Neuronal stem cell (in vitro differentiated cells): ENCODE measurements around the gene IPO9.

Experiments
- DNase-seq: peaks from one replicate; pipeline ENCODE4 v3.0.0-alpha.2; 2013; ENCODE audit warnings: low spot score
- H2AFZ ChIP-seq: one replicate; pipeline ENCODE4 v1.6.1; 2013; ENCODE audit warnings: mild to moderate bottlenecking, low read length, inconsistent platforms
- H2AK5ac ChIP-seq: 2 replicates; pipeline ENCODE4 v1.6.1; 2013; ENCODE audit warnings: low read depth, mild to moderate bottlenecking, inconsistent platforms, low read length, moderate library complexity, mixed read lengths
- H2BK120ac ChIP-seq: 2 replicates; pipeline ENCODE4 v1.6.1; 2013; ENCODE audit warnings: low read depth, mild to moderate bottlenecking, inconsistent platforms, low read length, moderate library complexity, mixed read lengths
- H2BK12ac ChIP-seq: one replicate; pipeline ENCODE4 v1.6.1; 2013; ENCODE audit warnings: low read length, inconsistent platforms
- H2BK15ac ChIP-seq: 2 replicates; pipeline ENCODE4 v1.6.1; 2013; ENCODE audit warnings: mild to moderate bottlenecking, low read length, inconsistent platforms, mixed read lengths
- H2BK5ac ChIP-seq: one replicate; pipeline ENCODE4 v1.6.1; 2013; ENCODE audit warnings: inconsistent platforms, mild to moderate bottlenecking, low read length, moderate library complexity
- H3K14ac ChIP-seq: one replicate; pipeline ENCODE4 v1.6.1; 2013; ENCODE audit warnings: low read length, inconsistent platforms
- H3K18ac ChIP-seq: 2 replicates; pipeline ENCODE4 v1.6.1; 2013; ENCODE audit warnings: low read length, inconsistent platforms
- H3K23ac ChIP-seq: 2 replicates; pipeline ENCODE4 v1.6.1; 2013; ENCODE audit warnings: low read depth, mild to moderate bottlenecking, mixed read lengths, low read length, inconsistent platforms; ENCODE audit not compliant: poor library complexity
- H3K27ac ChIP-seq: replicated peaks from 3 replicates; pipeline ENCODE4 v1.5.1; 2013; ENCODE audit warnings: low read length, inconsistent platforms
- H3K27me3 ChIP-seq, 3 experiments: 2 replicates each; pipeline ENCODE4 v1.6.1; 2013; ENCODE audit warnings: low read length in 3 of 3, mild to moderate bottlenecking in 2 of 3, inconsistent platforms in 1 of 3, low read depth in 1 of 3, mixed read lengths in 1 of 3, moderate library complexity in 1 of 3; ENCODE audit not compliant: control insufficient read depth in 3 of 3, insufficient read depth in 3 of 3
- H3K36me3 ChIP-seq, 2 donors: replicated peaks in 1 of 2; 2 replicates each; pipeline ENCODE4 v1.6.1; 2013; ENCODE audit warnings: low read length in 2 of 2; ENCODE audit not compliant: control insufficient read depth in 2 of 2, insufficient read depth in 2 of 2
- H3K4ac ChIP-seq: 2 replicates; pipeline ENCODE4 v1.6.1; 2013; ENCODE audit warnings: inconsistent platforms, mild to moderate bottlenecking, low read length, moderate library complexity
- H3K4me1 ChIP-seq, 2 donors: 1 replicate in 1 of 2; 2 replicates in 1 of 2; pipeline ENCODE4 v1.6.1; 2013; ENCODE audit warnings: low read length in 2 of 2, low read depth in 1 of 2; ENCODE audit not compliant: control insufficient read depth in 2 of 2, insufficient read depth in 1 of 2
- H3K4me2 ChIP-seq: one replicate; pipeline ENCODE4 v1.6.1; 2013; ENCODE audit warnings: mild to moderate bottlenecking, low read length, inconsistent platforms; ENCODE audit not compliant: insufficient read depth, poor library complexity, severe bottlenecking
- H3K4me3 ChIP-seq, 2 donors: 2 replicates each; pipeline ENCODE4 v1.5.1; 2013; ENCODE audit warnings: low read length in 2 of 2, mild to moderate bottlenecking in 2 of 2, inconsistent platforms in 1 of 2, moderate library complexity in 1 of 2
- H3K79me1 ChIP-seq: one replicate; pipeline ENCODE4 v1.6.1; 2013; ENCODE audit warnings: low read depth, mild to moderate bottlenecking, inconsistent platforms, low read length, moderate library complexity
- H3K9ac ChIP-seq: one replicate; pipeline ENCODE4 v1.6.1; 2013; ENCODE audit warnings: mild to moderate bottlenecking, low read depth, low read length, inconsistent platforms; ENCODE audit not compliant: poor library complexity
- H3K9me3 ChIP-seq, 2 donors: replicated peaks in 1 of 2; 2 replicates each; pipeline versions ENCODE3 to v1.6.1; 2013; ENCODE audit warnings: low read length in 2 of 2, mild to moderate bottlenecking in 2 of 2, inconsistent platforms in 1 of 2, low read depth in 1 of 2, mixed read lengths in 1 of 2, moderate library complexity in 1 of 2; ENCODE audit not compliant: control insufficient read depth in 2 of 2, insufficient read depth in 1 of 2
- H4K8ac ChIP-seq: one replicate; pipeline ENCODE4 v1.6.1; 2013; ENCODE audit warnings: low read depth, mild to moderate bottlenecking, inconsistent platforms, low read length, moderate library complexity
- H4K91ac ChIP-seq: one replicate; pipeline ENCODE4 v1.6.1; 2013; ENCODE audit warnings: low read length, low read depth, mild to moderate bottlenecking, inconsistent platforms; ENCODE audit not compliant: poor library complexity
- WGBS, 2 donors: extraction: QIAGEN DNeasy Blood & Tissue Kit; methylation state at CpG; one replicate each; pipeline ENCODE4 v1.1.7; 2013; ENCODE audit warnings: missing lambda C conversion rate in 2 of 2, mixed read lengths in 1 of 2; ENCODE audit not compliant: insufficient read length in 2 of 2, insufficient replicate concordance in 1 of 2; ENCODE audit errors: extremely low coverage in 2 of 2; 5-methylcytosine and 5-hydroxymethylcytosine counted together

IPO9 gene

GRCh38 chr1:201887116-201887866, 58.3 kb downstream of the IPO9 start:
- H4K8ac ChIP-seq: no peak overlapping the region
- H2AFZ ChIP-seq: no peak overlapping the region
- H3K4me2 ChIP-seq: no peak overlapping the region
- H3K9ac ChIP-seq: no peak overlapping the region
- H2AK5ac ChIP-seq: no peak overlapping the region
- no peak overlapping the region for H3K4ac ChIP-seq
- no peaks in the 10 kb centered on the region for H3K36me3 ChIP-seq
- no peak overlapping the region for H3K18ac ChIP-seq
- H4K91ac ChIP-seq: no peak overlapping the region
- no peak for DNase-seq
- no peak overlapping the region for H2BK120ac ChIP-seq
- H3K4me1 ChIP-seq: peaks cover 9 to 11% of the 10 kb centered on the region in 2 donors
- H3K27ac ChIP-seq: no peak overlapping the region
- no CpG with 5 or more reads among the region's 5 CpGs for WGBS, 2 donors
- H3K9me3 ChIP-seq: no peaks in the 10 kb centered on the region
- peaks cover 0 to 63% (median 6%) of the 10 kb centered on the region in 3 experiments for H3K27me3 ChIP-seq
- H3K23ac ChIP-seq: no peak overlapping the region
- H2BK5ac ChIP-seq: no peak overlapping the region
- peaks cover 2% of the 10 kb centered on the region for H3K79me1 ChIP-seq
- no peak overlapping the region for H3K4me3 ChIP-seq
- H2BK12ac ChIP-seq: no peak overlapping the region
- H3K14ac ChIP-seq: no peak overlapping the region
- H2BK15ac ChIP-seq: no peak overlapping the region

- H2BK5ac ChIP-seq: peak within 1 kb of the TSS; percentile 35
- H4K91ac ChIP-seq: peak within 1 kb of the TSS; percentile 44
- peak within 1 kb of the TSS; percentile 90 for H3K9ac ChIP-seq
- peak within 1 kb of the TSS; percentile 78 for H3K14ac ChIP-seq
- H2BK15ac ChIP-seq: peak within 1 kb of the TSS; percentile 60
- H2BK12ac ChIP-seq: no peak within 1 kb of the TSS
- H2AFZ ChIP-seq: peak within 1 kb of the TSS; percentile 97
- H2BK120ac ChIP-seq: no peak within 1 kb of the TSS
- H3K36me3 ChIP-seq: no peaks in the 10 kb centered on the region
- H3K27me3 ChIP-seq: peaks cover 0 to 66% (median 6%) of the 10 kb centered on the region in 3 experiments
- peaks cover 9 to 11% of the 10 kb centered on the region in 2 donors for H3K4me1 ChIP-seq
- H2AK5ac ChIP-seq: no peak within 1 kb of the TSS
- peak within 1 kb of the TSS; percentile 80 for H3K23ac ChIP-seq
- no peak within 1 kb of the TSS for H3K4ac ChIP-seq
- peak; percentile 23 for DNase-seq
- H3K79me1 ChIP-seq: peaks cover 2% of the 10 kb centered on the region
- peak within 1 kb of the TSS; percentile 92 for H3K18ac ChIP-seq
- peak within 1 kb of the TSS; percentile 44 to 88 for H3K4me3 ChIP-seq
- H3K4me2 ChIP-seq: peak within 1 kb of the TSS; percentile 98
- H4K8ac ChIP-seq: no peak within 1 kb of the TSS
- WGBS, 2 donors: no CpG with 5 or more reads among the region's 49 CpGs
- no peaks in the 10 kb centered on the region for H3K9me3 ChIP-seq
- H3K27ac ChIP-seq: no peak within 1 kb of the TSS
These were observed 59.5 kb downstream of the IPO9 start, which contains the start of gene SHISA4 for GRCh38 chr1:201888282-201889089. Gene SHISA4, plus strand, starts transcription at chr1:201888898. Its CDS starts 97 bp downstream, at chr1:201888995.

DNA sequence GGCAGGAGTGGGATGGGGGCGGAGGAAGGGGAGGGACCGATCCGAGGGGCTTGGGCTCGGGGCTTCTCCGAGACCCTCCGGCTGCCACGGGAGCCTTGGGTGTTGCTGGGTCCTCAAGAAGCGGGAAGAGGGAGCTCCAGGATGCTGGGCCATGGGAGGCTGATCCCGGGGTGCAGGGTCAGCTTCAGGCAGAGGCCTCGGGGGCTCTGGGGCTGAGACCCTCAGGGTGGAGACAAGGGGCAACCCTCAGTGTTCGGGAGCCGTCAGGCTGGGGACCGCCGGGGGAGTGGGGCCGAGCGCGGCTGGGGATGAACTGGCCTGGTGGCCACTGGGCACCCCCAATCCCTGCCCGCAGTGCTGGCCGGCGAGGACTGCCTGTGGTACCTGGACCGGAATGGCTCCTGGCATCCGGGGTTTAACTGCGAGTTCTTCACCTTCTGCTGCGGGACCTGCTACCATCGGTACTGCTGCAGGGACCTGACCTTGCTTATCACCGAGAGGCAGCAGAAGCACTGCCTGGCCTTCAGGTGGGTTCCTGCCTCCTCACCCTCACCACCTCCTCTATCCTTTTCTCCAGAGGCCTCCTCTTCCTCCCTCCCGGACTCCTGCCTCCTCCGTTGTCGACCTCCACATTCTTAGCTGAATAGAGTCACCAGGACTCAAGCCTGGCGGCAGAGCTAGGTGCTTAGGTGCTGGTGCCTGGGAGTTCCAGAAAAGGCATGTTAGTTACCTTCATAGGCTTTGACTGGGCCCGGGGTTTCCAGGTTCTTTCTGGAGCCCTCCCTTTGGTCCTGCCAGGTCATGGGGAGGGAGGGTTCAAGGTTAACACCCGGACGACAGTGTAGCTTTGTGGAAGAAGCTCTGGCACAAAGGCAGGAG, 60.4 kb downstream of the IPO9 start:
- no peak overlapping the region for H4K8ac ChIP-seq
- no CpG with 5 or more reads among the region's 33 CpGs for WGBS, 2 donors

More for the DNA sequence above, 60.4 kb downstream of the IPO9 start:
- Histone ChIP-seq H3K4ac (no peak overlapping the region), H3K9me3 (no peaks in the 10 kb centered on the region), H2AK5ac (no peak overlapping the region), H2BK5ac (peak overlapping the region; percentile 35), H3K27ac (no peak overlapping the region), H3K23ac (no peak overlapping the region), H3K4me1 (peaks cover 10 to 11% of the 10 kb centered on the region in 2 donors), H3K14ac (peak overlapping the region; percentile 78), H2AFZ (peak overlapping the region; percentile 97), H3K27me3 (peaks cover 0 to 66% (median 6%) of the 10 kb centered on the region in 3 experiments), H2BK120ac (no peak overlapping the region), H3K4me3 (peak overlapping the region; percentile 44 to 88), H3K79me1 (peaks cover 2% of the 10 kb centered on the region), H3K4me2 (peak overlapping the region; percentile 98), H3K36me3 (no peaks in the 10 kb centered on the region), H2BK15ac (peak overlapping the region; percentile 2), H4K91ac (no peak overlapping the region), H3K9ac (peak overlapping the region; percentile 90), H3K18ac (peak overlapping the region; percentile 92), H2BK12ac (no peak overlapping the region)
- peak; percentile 17 for DNase-seq
